ENCODE data around the gene PRXL2B. TPM values are rescaled to one million over a fixed set of nuclear protein-coding genes. Genes with fewer than 3 reads are reported as not detected.

Gene PRXL2B
- total and polyA plus RNA-seq, 10 of the 15 experiments (the other 5 are each of a cell fraction or from before 2014, with no cell fraction given): 0.44 to 5.6 (median 4.0) TPM

DNA sequence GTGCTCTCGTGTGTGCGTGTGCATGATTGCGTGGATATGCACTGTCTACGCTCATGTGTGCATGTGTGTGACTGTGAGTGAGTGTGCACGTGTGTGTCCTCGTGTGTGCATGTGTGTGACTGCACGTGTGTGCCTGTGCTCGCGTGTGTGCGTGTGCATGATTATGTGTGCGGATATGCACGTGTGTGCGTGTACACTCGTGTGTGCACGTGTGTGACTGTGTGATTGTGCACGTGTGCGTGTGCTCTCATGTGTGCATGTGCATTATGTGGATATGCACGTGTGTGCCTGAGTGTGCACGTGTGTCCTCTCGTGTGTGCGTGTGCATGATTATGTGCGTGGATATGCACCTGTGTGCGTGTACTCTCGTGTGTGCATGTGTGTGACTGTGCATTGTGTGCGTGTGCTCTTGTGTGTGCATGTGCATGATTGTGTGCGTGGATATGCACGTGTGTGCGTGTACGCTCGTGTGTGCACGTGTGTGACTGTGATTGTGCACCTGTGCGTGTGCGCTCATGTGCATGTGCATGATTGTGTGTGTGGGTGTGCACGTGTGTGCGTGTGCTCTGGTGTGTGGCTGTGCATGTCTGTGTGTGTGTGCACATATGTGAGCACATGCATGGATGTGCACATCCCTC, 44.0 kb downstream of the PRXL2B start:
- ChIA-PET RAD21 (ENCODE audit: unreplicated experiment) (no interaction called here), POLR2A (no interaction called here), SMC1A (ENCODE audit: uncharacterized antibody, unreplicated experiment) (no interaction called here), CTCF (no interaction called here)
- no peak overlapping the region for H2AFZ ChIP-seq (ENCODE audit: control insufficient read depth, low read depth, low read length)
- no TSS peak for BruUV-seq (replicated peaks)
- DNase-seq (ENCODE audit: low read depth, low spot score) (no peak), FAIRE-seq (no peak), ATAC-seq (no peak)
- no peaks in the 10 kb centered on the region for H3K79me2 ChIP-seq (ENCODE audit: control insufficient read depth, insufficient read depth, low read length)
- intact Hi-C loops (cut with micrococcal nuclease; ENCODE audit: unreplicated experiment) (no loop called here), in situ Hi-C loops (cut with MboI) (no loop called here)
- no peak overlapping the region for H3K27ac ChIP-seq (ENCODE audit: control insufficient read depth, insufficient read depth)
- peaks cover 0 to 2% of the 10 kb centered on the region in 2 experiments; a peak in 2 of 4 replicates for H3K27me3 ChIP-seq (replicated peaks in 1 of 2; ENCODE audit: control insufficient read depth in 2 of 2, insufficient read depth in 2 of 2, low read length in 1 of 2)
- no peaks in the 10 kb centered on the region for H4K20me1 ChIP-seq (ENCODE audit: control insufficient read depth, insufficient read depth)
- TF ChIP-seq BCL11A (IDR thresholded peaks at IDR 0.05; ENCODE audit: low read depth, low read length): no peak
- TF ChIP-seq, protein P1, sequence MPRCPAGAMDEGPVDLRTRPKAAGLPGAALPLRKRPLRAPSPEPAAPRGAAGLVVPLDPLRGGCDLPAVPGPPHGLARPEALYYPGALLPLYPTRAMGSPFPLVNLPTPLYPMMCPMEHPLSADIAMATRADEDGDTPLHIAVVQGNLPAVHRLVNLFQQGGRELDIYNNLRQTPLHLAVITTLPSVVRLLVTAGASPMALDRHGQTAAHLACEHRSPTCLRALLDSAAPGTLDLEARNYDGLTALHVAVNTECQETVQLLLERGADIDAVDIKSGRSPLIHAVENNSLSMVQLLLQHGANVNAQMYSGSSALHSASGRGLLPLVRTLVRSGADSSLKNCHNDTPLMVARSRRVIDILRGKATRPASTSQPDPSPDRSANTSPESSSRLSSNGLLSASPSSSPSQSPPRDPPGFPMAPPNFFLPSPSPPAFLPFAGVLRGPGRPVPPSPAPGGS (IDR thresholded peaks at IDR 0.05; ENCODE audit: borderline replicate concordance, insufficient read depth, low read depth, low read length, poor library complexity, severe bottlenecking): peak; percentile 65
- peak; percentile 43 for TF ChIP-seq NR2C2 (IDR thresholded peaks at IDR 0.05; ENCODE audit: borderline replicate concordance, control insufficient read depth, insufficient read length, low read depth)
- H3K9me3 ChIP-seq (replicated peaks; ENCODE audit: control insufficient read depth, insufficient read depth, low read length): no peaks in the 10 kb centered on the region; the same call in 2 of the 3 replicates
- no peaks in the 10 kb centered on the region for H3K36me3 ChIP-seq (ENCODE audit: control insufficient read depth in 2 of 2, insufficient read depth in 2 of 2, low read length in 1 of 2)
- H3K9ac ChIP-seq (ENCODE audit: control insufficient read depth, insufficient read depth, low read length): no peak overlapping the region
- H3K4me2 ChIP-seq (ENCODE audit: control insufficient read depth, insufficient read depth): no peak overlapping the region
- no peak overlapping the region for H3K4me3 ChIP-seq
- 81% methylated on average over 35 of the region's 35 CpGs for WGBS (ENCODE audit: insufficient coverage, insufficient replicate concordance, low lambda C conversion rate, missing lambda C conversion rate)
- no peaks in the 10 kb centered on the region for H3K4me1 ChIP-seq (ENCODE audit: control insufficient read depth, insufficient read depth, low read length)

Measured in GM12878 (cell line).